Tibial nerve (tissue), 4 donors: ENCODE data around the gene PECR. TPM values are rescaled to one million over a fixed set of nuclear protein-coding genes. Genes with fewer than 3 reads are reported as not detected.

Experiments used
- DNase-seq, 2 donors: peaks; one replicate each; pipeline ENCODE4 v3.0.0-alpha.2; 2019; ENCODE audit warnings: low spot score in 2 of 2
- H3K27ac ChIP-seq, 4 donors: fragments of 200-600 bp; sonication (generic) in 3 of 4; one replicate each; pipeline ENCODE4 v1.5.1; 2017 to 2019; ENCODE audit warnings: mild to moderate bottlenecking in 1 of 4
- H3K27me3 ChIP-seq, 2 donors: fragments of 200-600 bp; sonication (generic) in 1 of 2; one replicate each; pipeline versions ENCODE4 v1.5.1 to v1.6.0; 2017 to 2019
- H3K36me3 ChIP-seq, 3 donors: fragments of 200-600 bp; sonication (generic); one replicate each; pipeline ENCODE4 v1.5.1; 2018 to 2019
- H3K4me1 ChIP-seq, 4 donors: fragments of 200-600 bp; sonication (generic) in 3 of 4; one replicate each; pipeline ENCODE4 v1.5.1; 2017 to 2019
- H3K4me3 ChIP-seq, 4 donors: fragments of 200-600 bp; sonication (generic) in 3 of 4; one replicate each; pipeline ENCODE4 v1.5.1; 2017 to 2019; ENCODE audit warnings: mild to moderate bottlenecking in 1 of 4, moderate library complexity in 1 of 4
- H3K9me3 ChIP-seq, 4 donors: fragments of 200-600 bp; sonication (generic) in 3 of 4; one replicate each; pipeline ENCODE4 v1.5.1; 2017 to 2019
- EP300 ChIP-seq, 2 donors: sonication (generic); formaldehyde crosslinking; IDR thresholded peaks; one replicate each; pipeline ENCODE4 v1.6.1; 2017; ENCODE audit warnings: antibody characterized with exemption in 2 of 2, mild to moderate bottlenecking in 1 of 2
- POLR2A ChIP-seq, 2 donors: fragments of 450-650 bp; IDR thresholded peaks; one replicate each; pipeline ENCODE4 v1.6.1; 2017; ENCODE audit warnings: antibody characterized with exemption in 2 of 2, mild to moderate bottlenecking in 2 of 2, moderate library complexity in 2 of 2
- WGBS, 2 donors: methylation state at CpG; one replicate each; pipeline ENCODE4 v1.1.5; 2018; 5-methylcytosine and 5-hydroxymethylcytosine counted together
- total RNA-seq, 4 donors: library from RNA; depleted of rRNA; stranded (reverse); fragments of >200 nt; gene quantifications; one replicate each; pipeline ENCODE4 v1.1.0, GENCODE V29; 2016
- TF ChIP-seq, protein P1 (sequence below), 5 experiments: fragments of 200-600 bp in 3 of 5; fragments of 450-650 bp in 2 of 5; sonication (generic) in 3 of 5; IDR thresholded peaks; one replicate each; pipeline ENCODE4 v1.5.1; 2016 to 2019; ENCODE audit warnings: antibody characterized with exemption in 5 of 5, mild to moderate bottlenecking in 3 of 5, moderate library complexity in 2 of 5

The PECR gene
- total RNA-seq, 4 donors from 2014 or later = 12.7 to 18.8 (median 16.0) TPM

DNA sequence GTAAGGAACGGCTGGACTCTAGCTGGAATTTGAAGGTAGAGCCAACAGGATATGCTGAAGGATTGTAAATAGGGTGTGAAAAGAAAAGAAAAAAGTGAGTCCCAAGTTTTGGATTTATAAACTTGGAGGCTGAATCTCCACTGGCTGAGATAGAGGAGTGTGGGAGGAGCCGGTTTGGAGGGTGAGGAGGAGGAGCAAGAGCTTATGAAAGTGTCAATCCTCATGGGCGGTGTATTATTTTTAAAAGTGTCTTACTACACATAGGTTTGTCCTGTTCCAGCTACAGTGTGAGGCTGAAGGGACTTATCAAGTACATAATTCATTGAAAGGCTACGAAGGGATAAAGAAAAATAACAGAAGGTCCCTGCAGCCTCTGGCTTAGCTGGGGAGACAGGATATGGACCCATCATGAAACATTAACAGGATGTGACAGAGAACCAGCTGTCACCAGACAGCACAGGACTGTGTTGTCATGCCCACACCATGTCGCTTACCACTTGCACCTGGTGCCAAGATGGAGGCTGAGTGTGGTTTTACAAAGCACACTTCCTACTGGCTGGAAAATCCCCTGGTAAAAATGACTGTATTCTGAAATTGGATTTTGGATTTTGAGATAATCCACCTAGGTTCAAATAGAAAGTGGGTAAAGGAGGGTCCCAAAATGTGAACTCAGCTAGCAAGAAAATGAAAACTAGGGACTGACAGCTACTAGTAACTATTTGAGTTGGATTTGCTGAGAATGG is 65.7 kb downstream of the PECR start:
- TF ChIP-seq, protein P1, sequence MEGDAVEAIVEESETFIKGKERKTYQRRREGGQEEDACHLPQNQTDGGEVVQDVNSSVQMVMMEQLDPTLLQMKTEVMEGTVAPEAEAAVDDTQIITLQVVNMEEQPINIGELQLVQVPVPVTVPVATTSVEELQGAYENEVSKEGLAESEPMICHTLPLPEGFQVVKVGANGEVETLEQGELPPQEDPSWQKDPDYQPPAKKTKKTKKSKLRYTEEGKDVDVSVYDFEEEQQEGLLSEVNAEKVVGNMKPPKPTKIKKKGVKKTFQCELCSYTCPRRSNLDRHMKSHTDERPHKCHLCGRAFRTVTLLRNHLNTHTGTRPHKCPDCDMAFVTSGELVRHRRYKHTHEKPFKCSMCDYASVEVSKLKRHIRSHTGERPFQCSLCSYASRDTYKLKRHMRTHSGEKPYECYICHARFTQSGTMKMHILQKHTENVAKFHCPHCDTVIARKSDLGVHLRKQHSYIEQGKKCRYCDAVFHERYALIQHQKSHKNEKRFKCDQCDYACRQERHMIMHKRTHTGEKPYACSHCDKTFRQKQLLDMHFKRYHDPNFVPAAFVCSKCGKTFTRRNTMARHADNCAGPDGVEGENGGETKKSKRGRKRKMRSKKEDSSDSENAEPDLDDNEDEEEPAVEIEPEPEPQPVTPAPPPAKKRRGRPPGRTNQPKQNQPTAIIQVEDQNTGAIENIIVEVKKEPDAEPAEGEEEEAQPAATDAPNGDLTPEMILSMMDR (IDR thresholded peaks at IDR 0.05) = no peak
- no peak for DNase-seq
- peaks cover 0 to 5% (median 0%) of the 10 kb centered on the region in 3 donors for H3K36me3 ChIP-seq
- no peak overlapping the region for H3K4me3 ChIP-seq
- no peak overlapping the region for H3K27ac ChIP-seq
- WGBS, 2 donors = 79 to 91% methylated on average over 5 of the region's 5 CpGs
- H3K27me3 ChIP-seq = no peaks in the 10 kb centered on the region
- no peaks in the 10 kb centered on the region for H3K9me3 ChIP-seq
- peaks cover 0 to 24% (median 0%) of the 10 kb centered on the region in 4 donors for H3K4me1 ChIP-seq

DNA sequence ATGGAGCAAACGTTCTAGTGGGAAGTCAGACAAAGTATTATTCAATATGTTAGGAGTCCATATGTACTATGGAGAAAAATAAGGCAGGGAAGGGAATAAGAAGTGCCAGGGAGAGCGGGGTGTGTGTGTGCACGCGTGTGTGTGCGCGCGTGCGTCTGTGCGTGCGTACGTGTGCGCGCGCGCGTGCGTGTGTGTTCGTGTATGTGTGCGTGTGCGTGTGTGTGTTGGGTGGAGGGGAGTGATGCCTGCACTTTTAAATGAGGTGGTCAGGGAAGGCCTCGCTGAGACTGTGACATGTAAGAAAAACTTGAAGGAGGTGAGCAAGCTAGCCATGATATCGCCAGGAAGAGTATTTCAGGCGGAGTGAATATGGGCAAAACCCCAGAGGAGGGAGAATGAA is 66.6 kb downstream of the PECR start:
- H3K4me1 ChIP-seq = peaks cover 0 to 24% (median 0%) of the 10 kb centered on the region in 4 donors
- H3K27ac ChIP-seq = no peak overlapping the region
- no peak for TF ChIP-seq EP300 (IDR thresholded peaks at IDR 0.05)
- TF ChIP-seq, protein P1 (IDR thresholded peaks at IDR 0.05) = no peak
- TF ChIP-seq POLR2A (IDR thresholded peaks at IDR 0.05) = no peak
- 93 to 95% methylated on average over 23 of the region's 23 CpGs for WGBS, 2 donors
- no peaks in the 10 kb centered on the region for H3K36me3 ChIP-seq
- H3K27me3 ChIP-seq = no peaks in the 10 kb centered on the region
- DNase-seq = no peak
- no peaks in the 10 kb centered on the region for H3K9me3 ChIP-seq
- H3K4me3 ChIP-seq = no peak overlapping the region

DNA sequence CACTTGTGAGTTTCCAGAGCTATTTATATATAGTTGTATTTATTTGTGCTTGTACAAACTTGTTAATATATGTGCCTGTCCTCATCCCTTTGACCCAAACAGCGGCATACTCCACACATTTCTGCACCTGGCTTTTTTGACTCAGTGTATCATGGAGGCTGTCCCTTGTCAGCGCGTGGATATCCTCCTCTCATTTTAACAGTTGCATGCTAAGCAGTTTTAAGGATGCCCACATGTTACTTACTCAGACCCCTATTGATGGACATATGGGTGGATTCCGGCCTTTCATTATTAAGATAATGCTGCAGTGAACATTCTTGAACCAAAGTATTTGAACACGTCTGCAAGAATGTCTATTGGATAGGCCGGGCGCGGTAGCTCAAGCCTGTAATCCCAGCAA is 67.6 kb downstream of the PECR start:
- DNase-seq = no peak
- Histone ChIP-seq H3K9me3 (no peaks in the 10 kb centered on the region), H3K4me1 (peaks cover 0 to 24% (median 0%) of the 10 kb centered on the region in 4 donors), H3K27me3 (no peaks in the 10 kb centered on the region), H3K36me3 (no peaks in the 10 kb centered on the region), H3K4me3 (peak overlapping the region in 1 of 4 donors; percentile 69), H3K27ac (no peak overlapping the region)
- 89 to 92% methylated on average over 8 of the region's 8 CpGs for WGBS, 2 donors
- TF ChIP-seq POLR2A (IDR thresholded peaks at IDR 0.05) (no peak), EP300 (IDR thresholded peaks at IDR 0.05) (no peak)
- TF ChIP-seq, protein P1 (IDR thresholded peaks at IDR 0.05) = no peak

DNA sequence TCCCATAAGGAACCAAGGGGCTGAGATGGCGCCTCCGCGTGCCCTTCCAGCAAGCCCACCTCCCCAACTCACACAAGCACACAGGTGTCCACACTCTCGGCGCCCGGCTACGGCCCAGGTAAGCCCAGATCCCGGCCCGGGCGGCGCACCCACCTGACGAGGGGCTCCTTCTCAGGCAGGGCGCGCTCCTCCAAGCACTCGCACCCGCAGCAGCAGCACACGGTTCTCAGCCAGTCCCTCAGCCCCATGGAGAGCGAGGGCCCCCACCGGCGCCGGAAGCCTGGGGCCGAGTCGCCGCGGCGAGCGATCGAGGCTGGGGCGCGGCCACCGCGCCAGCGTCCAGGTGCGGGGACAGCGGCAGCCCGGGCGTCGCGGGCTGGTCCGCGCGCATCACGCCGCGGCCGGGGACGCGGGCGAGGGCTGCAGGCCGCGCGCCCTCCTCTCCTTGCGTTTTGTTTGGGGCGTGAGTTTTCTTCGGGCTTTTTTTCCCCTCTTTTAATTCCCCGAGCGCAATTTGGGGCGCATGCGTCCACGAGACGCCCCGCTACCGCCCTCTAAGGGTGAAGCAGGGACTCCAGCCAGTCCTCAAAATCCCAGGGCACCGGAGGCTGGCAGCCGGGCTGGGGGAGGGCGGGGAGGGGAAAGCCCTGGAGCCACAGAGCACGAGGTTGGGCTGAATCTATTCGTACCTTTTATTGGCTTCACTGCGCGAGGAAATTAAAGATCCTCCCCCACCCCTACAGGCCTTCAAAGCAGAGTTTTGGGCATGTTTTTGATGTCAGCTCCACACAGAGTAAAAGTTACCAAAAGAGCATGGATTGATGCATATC is 68.3 kb downstream of the PECR start, which contains the start of gene MREG:
MREG (minus strand) TSS at position 472 of the 830 bp plus-strand sequence; CDS start at position 248, 224 bp downstream.
- DNase-seq = peak; percentile 46 to 60
- Histone ChIP-seq H3K27me3 (no peaks in the 10 kb centered on the region), H3K4me3 (peak within 1 kb of the TSS; percentile 33 to 97 (median 72)), H3K9me3 (no peaks in the 10 kb centered on the region), H3K36me3 (no peaks in the 10 kb centered on the region), H3K27ac (peak within 1 kb of the TSS in 3 of 4 donors; percentile 65 to 73 (median 68)), H3K4me1 (peaks cover 0 to 24% (median 0%) of the 10 kb centered on the region in 4 donors)
- WGBS, 2 donors = 0 to 1% methylated on average over 57 to 65 of the region's 70 CpGs
- TF ChIP-seq EP300 (IDR thresholded peaks at IDR 0.05) (no peak), POLR2A (IDR thresholded peaks at IDR 0.05) (no peak)
- TF ChIP-seq, protein P1 (IDR thresholded peaks at IDR 0.05) = peak; percentile 40 to 84 (median 71)

DNA sequence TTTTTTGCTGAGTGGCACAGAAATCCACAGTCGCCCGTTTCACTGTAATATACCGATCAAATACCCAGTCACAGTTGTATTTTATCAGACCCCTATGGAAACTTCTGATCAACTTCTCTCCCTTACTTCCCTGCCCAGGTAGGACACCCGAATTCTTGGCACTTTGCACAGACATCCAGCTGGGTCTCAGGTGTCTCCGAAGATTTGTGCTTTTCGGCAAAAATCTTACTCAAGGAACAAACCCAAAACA is 68.9 kb downstream of the PECR start:
- Histone ChIP-seq H3K27ac (peak overlapping the region in 3 of 4 donors; percentile 65 to 73 (median 68)), H3K27me3 (no peaks in the 10 kb centered on the region), H3K4me3 (peak overlapping the region; percentile 33 to 97 (median 72)), H3K4me1 (peaks cover 0 to 24% (median 0%) of the 10 kb centered on the region in 4 donors), H3K9me3 (no peaks in the 10 kb centered on the region), H3K36me3 (no peaks in the 10 kb centered on the region)
- TF ChIP-seq, protein P1 (IDR thresholded peaks at IDR 0.05) = no peak
- no peak for TF ChIP-seq POLR2A (IDR thresholded peaks at IDR 0.05)
- TF ChIP-seq EP300 (IDR thresholded peaks at IDR 0.05) = no peak
- 6 to 7% methylated on average over 6 of the region's 6 CpGs for WGBS, 2 donors
- no peak for DNase-seq
